Measurements from ENCODE around the gene HOXA6. TPM values are rescaled to one million over a fixed set of nuclear protein-coding genes. Genes with fewer than 3 reads are reported as not detected.

Gene HOXA6
- total RNA-seq, 2 donors: 0.33 TPM; not detected in 1

Small RNAs within 50 kb of the gene (small RNA-seq; reads per million reads assigned to genes)
- 0 reads per million in 2 donors for gene AC004080.5
- 0 reads per million in 2 donors for gene RF01977
- gene RF02140: 0 reads per million in 2 donors
- gene RF02141: 0 reads per million in 2 donors

Other genes with a start within 250 kb of the HOXA6 start
- under 1 TPM in 1 of 2 donors, not detected in 1; 0.33 TPM for gene HOXA1, start 51.8 kb downstream of the HOXA6 start, total RNA-seq
- gene HOXA2, start 45.1 kb downstream of the HOXA6 start, total RNA-seq: not detected
- gene HOXA4, start 17.0 kb downstream of the HOXA6 start, total RNA-seq: not detected
- gene HOXA5, start 4.1 kb downstream of the HOXA6 start, total RNA-seq: under 1 TPM in 1 of 2 donors, not detected in 1; 0.33 TPM
- gene HOXA3, start 4.8 kb upstream of the HOXA6 start, total RNA-seq: not detected
- gene HOXA7, start 8.9 kb upstream of the HOXA6 start, total RNA-seq: under 1 TPM in 1 of 2 donors, not detected in 1; 1.00 TPM
- gene HOXA9, start 17.8 kb upstream of the HOXA6 start, total RNA-seq: under 1 TPM in 1 of 2 donors, not detected in 1; 0.67 TPM
- under 1 TPM in 1 of 2 donors, not detected in 1; 1.00 TPM for gene HOXA10, start 26.5 kb upstream of the HOXA6 start, total RNA-seq
- under 1 TPM; under 0.01 TPM for gene HOXA11, start 37.5 kb upstream of the HOXA6 start, total RNA-seq
- not detected for gene HOXA13, start 52.3 kb upstream of the HOXA6 start, total RNA-seq
- gene EVX1, start 95.0 kb upstream of the HOXA6 start, total RNA-seq: not detected

Measured in melanocyte of skin (primary cell).